HepG2 (cell line): ENCODE measurements around the gene ADAMTS13. TPM values are rescaled to one million over a fixed set of nuclear protein-coding genes. Genes with fewer than 3 reads are reported as not detected.
A peak's percentile ranks its signal among the peaks of the same experiment; 100 is the strongest.

Experiments used
- ATF7 ChIP-seq, 2 experiments: fragments of 450-650 bp in 1 of 2; sonication (generic) in 1 of 2; formaldehyde crosslinking in 1 of 2; IDR thresholded peaks; 2 replicates each; pipeline versions ENCODE4 v1.4.0 to v1.6.1; 2016 to 2020; ENCODE audit warnings: antibody characterized with exemption in 1 of 2, mild to moderate bottlenecking in 1 of 2, missing genetic modification reagents in 1 of 2
- CENPBD1 ChIP-seq: sonication (generic); formaldehyde crosslinking; IDR thresholded peaks from 2 replicates; pipeline ENCODE4 v1.8.0; 2022; ENCODE audit warnings: missing genetic modification reagents, low read depth, mild to moderate bottlenecking, borderline replicate concordance
- CREM ChIP-seq, 2 experiments: sonication (generic) in 1 of 2; formaldehyde crosslinking in 1 of 2; IDR thresholded peaks; 2 replicates each; pipeline versions ENCODE4 v1.4.0 to v1.6.1; 2016 to 2020; ENCODE audit warnings: antibody characterized with exemption in 1 of 2, mild to moderate bottlenecking in 1 of 2, missing genetic modification reagents in 1 of 2
- EEA1 ChIP-seq: sonication (generic); formaldehyde crosslinking; IDR thresholded peaks from 2 replicates; pipeline ENCODE4 v1.5.1; 2020; ENCODE audit warnings: mild to moderate bottlenecking, missing genetic modification reagents, borderline replicate concordance
- HNRNPK ChIP-seq: fragments of 200-400 bp; formaldehyde crosslinking; IDR thresholded peaks from 2 replicates; pipeline ENCODE4 v1.6.1; 2018; ENCODE audit warnings: low read length, low read depth, moderate library complexity, mild to moderate bottlenecking; ENCODE audit not compliant: poor library complexity, severe bottlenecking
- KDM5A ChIP-seq: fragments of 200-600 bp; sonication (generic); IDR thresholded peaks from 2 replicates; pipeline ENCODE4 v1.7.0; 2018; ENCODE audit warnings: antibody characterized with exemption, mild to moderate bottlenecking, low read length, borderline replicate concordance
- PATZ1 ChIP-seq: sonication (generic); formaldehyde crosslinking; IDR thresholded peaks from 2 replicates; pipeline ENCODE4 v1.4.0; 2020; ENCODE audit warnings: missing genetic modification reagents
- PHF21A ChIP-seq: sonication (generic); formaldehyde crosslinking; IDR thresholded peaks from 2 replicates; pipeline ENCODE4 v1.5.0; 2020; ENCODE audit warnings: mild to moderate bottlenecking, missing genetic modification reagents
- SIN3B ChIP-seq: fragments of 150-350 bp; IDR thresholded peaks from 2 replicates; pipeline ENCODE4 v1.6.1; 2014; ENCODE audit warnings: low read length
- SMAD1 ChIP-seq: sonication (generic); formaldehyde crosslinking; IDR thresholded peaks from 2 replicates; pipeline ENCODE4 v1.4.0; 2020; ENCODE audit warnings: missing genetic modification reagents, low read depth, mild to moderate bottlenecking, borderline replicate concordance
- SMARCE1 ChIP-seq: fragments of 450-650 bp; IDR thresholded peaks from 2 replicates; pipeline ENCODE4 v1.6.1; 2017; ENCODE audit warnings: borderline replicate concordance
- SOX13 ChIP-seq, 3 experiments: fragments of 450-650 bp in 1 of 3; sonication (generic) in 1 of 3; formaldehyde crosslinking in 1 of 3; IDR thresholded peaks in 2 of 3; conservative IDR thresholded peaks in 1 of 3; 2 replicates each; pipeline versions ENCODE4 v1.5.0 to v1.6.1; 2016 to 2020; ENCODE audit warnings: antibody characterized with exemption in 1 of 3, mild to moderate bottlenecking in 1 of 3, missing compliant biosample characterization in 1 of 3, missing genetic modification reagents in 1 of 3, moderate library complexity in 1 of 3
- SRY ChIP-seq: sonication (generic); formaldehyde crosslinking; IDR thresholded peaks from 2 replicates; pipeline ENCODE4 v1.8.0; 2022; ENCODE audit warnings: mild to moderate bottlenecking, missing genetic modification reagents
- STAT5B ChIP-seq: sonication (generic); formaldehyde crosslinking; IDR thresholded peaks from 2 replicates; pipeline ENCODE4 v1.4.0; 2020; ENCODE audit warnings: missing genetic modification reagents
- TBP ChIP-seq: sonication (generic); formaldehyde crosslinking; IDR thresholded peaks from 2 replicates; pipeline ENCODE4 v1.5.0; 2020; ENCODE audit warnings: missing genetic modification reagents
- TEAD2 ChIP-seq: sonication (generic); formaldehyde crosslinking; IDR thresholded peaks from 2 replicates; pipeline ENCODE4 v1.9.0; 2021; ENCODE audit warnings: missing genetic modification reagents
- U2AF2 ChIP-seq: fragments of 200-400 bp; formaldehyde crosslinking; IDR thresholded peaks from 2 replicates; pipeline ENCODE4 v1.6.1; 2017; ENCODE audit warnings: low read depth, mild to moderate bottlenecking, low read length
- ZBTB21 ChIP-seq: sonication (generic); formaldehyde crosslinking; IDR thresholded peaks from 2 replicates; pipeline ENCODE4 v1.4.0; 2020; ENCODE audit warnings: missing genetic modification reagents
- ZFP36 ChIP-seq: fragments of 150-350 bp; IDR thresholded peaks from 2 replicates; pipeline ENCODE4 v1.6.1; 2018; ENCODE audit warnings: borderline replicate concordance, low read length, low read depth; ENCODE audit not compliant: partially characterized antibody
- ZMYM2 ChIP-seq: sonication (generic); formaldehyde crosslinking; IDR thresholded peaks from 2 replicates; pipeline ENCODE4 v1.8.0; 2022; ENCODE audit warnings: mild to moderate bottlenecking, missing genetic modification reagents
- ZNF160 ChIP-seq: sonication (generic); formaldehyde crosslinking; IDR thresholded peaks from 2 replicates; pipeline ENCODE4 v1.8.0; 2022; ENCODE audit warnings: mild to moderate bottlenecking, inconsistent platforms, missing genetic modification reagents
- ZNF18 ChIP-seq: sonication (generic); formaldehyde crosslinking; IDR thresholded peaks from 2 replicates; pipeline ENCODE4 v1.8.0; 2022; ENCODE audit warnings: mild to moderate bottlenecking, missing genetic modification reagents; ENCODE audit not compliant: insufficient replicate concordance
- ZNF543 ChIP-seq: sonication (generic); formaldehyde crosslinking; IDR thresholded peaks from 2 replicates; pipeline ENCODE4 v1.4.0; 2020; ENCODE audit warnings: mild to moderate bottlenecking, missing genetic modification reagents
- ZNF674 ChIP-seq: sonication (generic); formaldehyde crosslinking; IDR thresholded peaks from 2 replicates; pipeline ENCODE4 v1.5.0; 2020; ENCODE audit warnings: low read depth, mild to moderate bottlenecking, missing genetic modification reagents
- ZSCAN20 ChIP-seq: sonication (generic); formaldehyde crosslinking; IDR thresholded peaks from 2 replicates; pipeline ENCODE4 v1.4.0; 2020; ENCODE audit warnings: missing genetic modification reagents, mild to moderate bottlenecking, borderline replicate concordance
- polyA plus RNA-seq, 8 experiments: library from polyadenylated mRNA; depleted of rRNA in 3 of 8; stranded (reverse) in 7 of 8; unstranded in 1 of 8; fragments of >200 nt; fragmentation: Illumina TruSeq in 4 of 8; extraction: Trizol in 4 of 8; gene quantifications; 2 replicates each; pipeline versions ENCODE4 v1.2.1 to v1.2.3, GENCODE V29; 2011 to 2016; ENCODE audit warnings: low read depth in 4 of 8, missing spikeins in 1 of 8, mixed read lengths in 1 of 8; ENCODE audit not compliant: insufficient read depth in 1 of 8
- total RNA-seq, 5 experiments: library from RNA; depleted of rRNA; stranded (reverse); fragments of >200 nt; fragmentation: Illumina TruSeq; extraction: Trizol; gene quantifications; 2 replicates each; pipeline ENCODE4 v1.2.3, GENCODE V29; 2016; ENCODE audit warnings: low read depth in 1 of 5

The ADAMTS13 gene
- total and polyA plus RNA-seq, 2 of the 13 experiments (the other 11 are each of a cell fraction or from before 2014, with no cell fraction given) = 0.91 to 4.5 TPM

- no peak for TF ChIP-seq SMARCE1
- TF ChIP-seq ZMYM2 (CRISPR knock-in tag) = no peak
- peak; percentile 6 for TF ChIP-seq HNRNPK
- TF ChIP-seq TEAD2 (CRISPR knock-in tag) = no peak
- 0 out of 2 replicates have a peak, but pooled peaks have one; percentile 46 for TF ChIP-seq ZNF674 (CRISPR knock-in tag)
- peak; percentile 47; the same call in 1 of the 2 replicates for TF ChIP-seq CREM (IDR thresholded peaks at IDR 0.05)
- TF ChIP-seq CREM (CRISPR knock-in tag; IDR thresholded peaks at IDR 0.05) = no peak
- no peak for TF ChIP-seq STAT5B
- TF ChIP-seq PHF21A = peak; percentile 94
- no peak for TF ChIP-seq CENPBD1 (CRISPR knock-in tag)
- no peak for TF ChIP-seq TBP (CRISPR knock-in tag)
- no peak for TF ChIP-seq KDM5A
- no peak for TF ChIP-seq SOX13 (IDR thresholded peaks at IDR 0.05)
- TF ChIP-seq SOX13 (CRISPR knock-in tag; conservative IDR thresholded peaks at IDR 0.05 in 1 of 2, IDR thresholded peaks at IDR 0.05 in 1 of 2) = peak in 1 of 2 experiments; percentile 59; a peak in 2 of 4 replicates
- no peak for TF ChIP-seq U2AF2
- no peak for TF ChIP-seq ATF7 (IDR thresholded peaks at IDR 0.05)
- no peak; the same call in 1 of the 2 replicates for TF ChIP-seq ATF7 (CRISPR knock-in tag; IDR thresholded peaks at IDR 0.05)
- no peak for TF ChIP-seq ZBTB21 (CRISPR knock-in tag)
- TF ChIP-seq ZNF160 (CRISPR knock-in tag) = no peak
- no peak for TF ChIP-seq ZSCAN20 (CRISPR knock-in tag)
- TF ChIP-seq ZNF18 (CRISPR knock-in tag) = no peak
- TF ChIP-seq SIN3B = peak; percentile 7; the same call in 1 of the 2 replicates
- no peak for TF ChIP-seq ZFP36
- peak; percentile 13; the same call in 1 of the 2 replicates for TF ChIP-seq SMAD1 (CRISPR knock-in tag)
- TF ChIP-seq EEA1 (CRISPR knock-in tag) = no peak
- TF ChIP-seq PATZ1 = peak; percentile 92
- 0 out of 2 replicates have a peak, but pooled peaks have one; percentile 15 for TF ChIP-seq SRY (CRISPR knock-in tag)
- TF ChIP-seq ZNF543 = peak; percentile 80; the same call in 1 of the 2 replicates
Measured at GRCh38 chr9:133460405-133461175, 38.4 kb downstream of the ADAMTS13 start (continued).
